ENCODE data around the gene ZNF227. TPM values are rescaled to one million over a fixed set of nuclear protein-coding genes. Genes with fewer than 3 reads are reported as not detected.
"Not testable (repeated sequence)": the region's sequence is repeated elsewhere in the genome, so short reads cannot be mapped to it uniquely, and the experiment has no call there.

Gene ZNF227
- 10 to 100 TPM; 19.2 to 33.0 (median 29.3) TPM for polyA plus RNA-seq (ENCODE audit: insufficient read depth in 1 of 5, insufficient read length in 5 of 5, low replicate concordance in 1 of 5)
- long read RNA-seq, donor 1, partial matches to known transcripts = 0 of 6 reads
- long read RNA-seq, donor 1, other reads (novel, unspliced or antisense) = 0 of 6 reads
- long read RNA-seq, donor 2, partial matches to known transcripts = 0 of 3 reads
- long read RNA-seq, donor 2, other reads (novel, unspliced or antisense) = 0 of 3 reads
- long read RNA-seq, donor 3, partial matches to known transcripts = 0 of 2 reads
- long read RNA-seq, donor 3, other reads (novel, unspliced or antisense) = 0 of 2 reads
- long read RNA-seq, donor 4 = 0 reads
- long read RNA-seq, donor 5, partial matches to known transcripts = 0 of 5 reads
- long read RNA-seq, donor 5, other reads (novel, unspliced or antisense) = 0 of 5 reads
- long read RNA-seq, donor 6, partial matches to known transcripts = 0 of 7 reads
- long read RNA-seq, donor 6, other reads (novel, unspliced or antisense) = 0 of 7 reads
- long read RNA-seq, donor 7, partial matches to known transcripts = 7 of 8 reads
- long read RNA-seq, donor 7, other reads (novel, unspliced or antisense) = 0 of 8 reads
- long read RNA-seq, donor 8 = 0 reads

- peak; percentile 91 to 93 for DNase-seq
Observed at GRCh38 chr19:44212250-44212865, at the start of gene ZNF227. TSS of gene ZNF227 (plus strand) at chr19:44212532. CDS start at chr19:44217793, 5,261 bp downstream.

- DNase-seq = no peak
Observed at GRCh38 chr19:44163789-44164188, 48.5 kb upstream of the ZNF227 start.

- DNase-seq = no peak
Observed at GRCh38 chr19:44164327-44164672, 48.0 kb upstream of the ZNF227 start.

- DNase-seq = peak; percentile 91 to 94
Observed at GRCh38 chr19:44164673-44165512, 47.4 kb upstream of the ZNF227 start, which contains the start of gene ZNF226. TSS of gene ZNF226 (plus strand) at chr19:44165100. CDS start at chr19:44170081, 4,981 bp downstream.

GRCh38 chr19:44170660-44171059, 41.7 kb upstream of the ZNF227 start:
- not testable (repeated sequence) for DNase-seq

- DNase-seq = no peak
Observed at GRCh38 chr19:44176590-44176989, 35.7 kb upstream of the ZNF227 start.

GRCh38 chr19:44180968-44181367, 31.4 kb upstream of the ZNF227 start:
- DNase-seq = no peak

- no peak for DNase-seq
Observed at GRCh38 chr19:44182145-44182544, 30.2 kb upstream of the ZNF227 start.

- no peak for DNase-seq
Observed at GRCh38 chr19:44190020-44190419, 22.3 kb upstream of the ZNF227 start.

- no peak for DNase-seq
Observed at GRCh38 chr19:44192127-44192526, 20.2 kb upstream of the ZNF227 start.

GRCh38 chr19:44196772-44197171, 15.6 kb upstream of the ZNF227 start:
- DNase-seq = no peak

- no peak for DNase-seq
Observed at GRCh38 chr19:44202470-44202869, 9.9 kb upstream of the ZNF227 start.

- DNase-seq = no peak
Observed at GRCh38 chr19:44202974-44203373, 9.4 kb upstream of the ZNF227 start.

- not testable (repeated sequence) for DNase-seq
Observed at GRCh38 chr19:44203877-44204276, 8.5 kb upstream of the ZNF227 start.

GRCh38 chr19:44204772-44205171, 7.6 kb upstream of the ZNF227 start:
- no peak for DNase-seq

- peak; percentile 90 for DNase-seq
Observed at GRCh38 chr19:44207126-44207803, 5.1 kb upstream of the ZNF227 start.

GRCh38 chr19:44212866-44213346, 574 bp downstream of the ZNF227 start:
- DNase-seq = peak in 1 of 2 donors; percentile 10

- not testable (repeated sequence) for DNase-seq
Observed at GRCh38 chr19:44219926-44220325, 7.6 kb downstream of the ZNF227 start.

- not testable (repeated sequence) for DNase-seq
Observed at GRCh38 chr19:44220761-44221160, 8.4 kb downstream of the ZNF227 start.

- DNase-seq = not testable (repeated sequence)
Observed at GRCh38 chr19:44221291-44221690, 9.0 kb downstream of the ZNF227 start.

GRCh38 chr19:44228318-44228717, 16.0 kb downstream of the ZNF227 start:
- DNase-seq = no peak

Measured in right lung (tissue), 10 donors.